NOMO-1 (cell line): ENCODE measurements around the gene ELFN1.

ENCODE experiments used
- DNase-seq, 2 experiments: peaks; one replicate each; lab custom pipeline; 2025; ENCODE audit not compliant: unreplicated experiment in 2 of 2; lab: John Stamatoyannopoulos, UW

ELFN1 gene

GRCh38 chr7:1738511-1738910, 68.4 kb downstream of the ELFN1 start:
- no peak for DNase-seq

GRCh38 chr7:1738956-1739355, 68.9 kb downstream of the ELFN1 start:
- DNase-seq = no peak

DNA sequence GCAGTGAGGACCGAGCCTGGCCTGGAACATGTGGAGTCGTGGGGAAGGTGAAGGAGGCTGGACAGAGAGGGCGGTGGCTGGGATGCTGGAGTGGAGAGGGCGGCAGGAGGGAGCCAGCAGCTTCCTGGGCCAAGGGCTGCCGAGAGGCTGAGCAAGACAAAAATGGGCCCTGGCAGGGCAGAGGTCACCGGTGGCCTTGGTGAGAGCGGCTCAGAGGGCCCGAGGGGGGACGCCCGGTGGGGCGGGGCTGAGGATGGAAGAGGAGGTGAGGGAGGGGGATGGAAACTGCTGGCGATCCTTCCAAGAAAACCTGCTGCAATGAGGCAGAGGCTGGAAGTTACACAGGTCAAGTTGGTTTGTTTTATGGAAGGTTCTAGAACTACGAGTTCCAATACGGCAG, 69.5 kb downstream of the ELFN1 start:
- no peak for DNase-seq

GRCh38 chr7:1740214-1740613, 70.1 kb downstream of the ELFN1 start:
- no peak for DNase-seq

- no peak for DNase-seq
Measured at GRCh38 chr7:1741246-1741645, 71.2 kb downstream of the ELFN1 start.

GRCh38 chr7:1741751-1742554, 71.9 kb downstream of the ELFN1 start:
- DNase-seq = peak; percentile 74 to 76

GRCh38 chr7:1742555-1743303, 72.7 kb downstream of the ELFN1 start:
- DNase-seq = peak; percentile 32 to 42

GRCh38 chr7:1743481-1744230, 73.6 kb downstream of the ELFN1 start:
- no peak for DNase-seq

- no peak for DNase-seq
Measured at GRCh38 chr7:1744296-1745017, 74.4 kb downstream of the ELFN1 start.

DNA sequence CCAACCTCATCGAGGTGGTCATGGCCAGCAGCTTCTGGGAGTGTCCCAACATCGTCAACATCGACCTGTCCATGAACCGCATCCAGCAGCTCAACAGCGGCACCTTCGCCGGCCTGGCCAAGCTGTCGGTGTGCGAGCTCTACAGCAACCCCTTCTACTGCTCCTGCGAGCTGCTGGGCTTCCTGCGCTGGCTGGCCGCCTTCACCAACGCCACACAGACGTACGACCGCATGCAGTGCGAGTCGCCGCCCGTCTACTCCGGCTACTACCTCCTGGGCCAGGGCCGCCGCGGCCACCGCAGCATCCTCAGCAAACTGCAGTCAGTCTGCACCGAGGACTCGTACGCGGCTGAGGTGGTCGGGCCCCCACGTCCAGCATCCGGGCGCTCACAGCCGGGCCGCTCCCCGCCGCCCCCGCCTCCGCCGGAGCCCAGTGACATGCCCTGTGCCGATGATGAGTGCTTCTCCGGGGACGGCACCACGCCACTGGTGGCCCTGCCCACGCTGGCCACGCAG, 75.0 kb downstream of the ELFN1 start:
- no peak for DNase-seq

DNA sequence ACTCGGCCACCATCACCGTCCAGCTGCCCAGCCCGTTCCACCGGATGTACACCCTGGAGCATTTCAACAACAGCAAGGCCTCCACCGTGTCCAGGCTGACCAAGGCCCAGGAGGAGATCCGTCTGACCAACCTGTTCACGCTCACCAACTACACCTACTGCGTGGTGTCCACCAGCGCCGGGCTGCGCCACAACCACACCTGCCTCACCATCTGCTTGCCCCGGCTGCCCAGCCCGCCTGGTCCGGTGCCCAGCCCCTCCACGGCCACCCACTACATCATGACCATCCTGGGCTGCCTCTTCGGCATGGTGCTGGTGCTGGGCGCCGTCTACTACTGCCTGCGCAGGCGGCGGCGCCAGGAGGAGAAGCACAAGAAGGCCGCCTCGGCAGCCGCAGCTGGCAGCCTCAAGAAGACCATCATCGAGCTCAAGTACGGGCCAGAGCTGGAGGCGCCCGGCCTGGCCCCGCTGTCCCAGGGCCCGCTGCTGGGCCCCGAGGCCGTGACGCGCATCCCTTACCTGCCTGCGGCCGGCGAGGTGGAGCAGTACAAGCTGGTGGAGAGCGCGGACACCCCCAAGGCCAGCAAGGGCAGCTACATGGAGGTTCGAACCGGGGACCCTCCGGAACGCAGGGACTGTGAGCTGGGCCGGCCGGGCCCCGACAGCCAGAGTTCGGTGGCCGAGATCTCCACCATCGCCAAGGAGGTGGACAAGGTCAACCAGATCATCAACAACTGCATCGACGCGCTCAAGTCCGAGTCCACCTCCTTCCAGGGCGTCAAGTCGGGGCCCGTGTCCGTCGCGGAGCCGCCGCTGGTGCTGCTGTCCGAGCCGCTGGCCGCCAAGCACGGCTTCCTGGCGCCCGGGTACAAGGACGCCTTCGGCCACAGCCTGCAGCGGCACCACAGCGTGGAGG, 75.8 kb downstream of the ELFN1 start:
- DNase-seq = no peak

- no peak for DNase-seq
Measured at GRCh38 chr7:1746491-1746975, 76.5 kb downstream of the ELFN1 start.

- no peak for DNase-seq
Measured at GRCh38 chr7:1747004-1747801, 77.1 kb downstream of the ELFN1 start.

DNA sequence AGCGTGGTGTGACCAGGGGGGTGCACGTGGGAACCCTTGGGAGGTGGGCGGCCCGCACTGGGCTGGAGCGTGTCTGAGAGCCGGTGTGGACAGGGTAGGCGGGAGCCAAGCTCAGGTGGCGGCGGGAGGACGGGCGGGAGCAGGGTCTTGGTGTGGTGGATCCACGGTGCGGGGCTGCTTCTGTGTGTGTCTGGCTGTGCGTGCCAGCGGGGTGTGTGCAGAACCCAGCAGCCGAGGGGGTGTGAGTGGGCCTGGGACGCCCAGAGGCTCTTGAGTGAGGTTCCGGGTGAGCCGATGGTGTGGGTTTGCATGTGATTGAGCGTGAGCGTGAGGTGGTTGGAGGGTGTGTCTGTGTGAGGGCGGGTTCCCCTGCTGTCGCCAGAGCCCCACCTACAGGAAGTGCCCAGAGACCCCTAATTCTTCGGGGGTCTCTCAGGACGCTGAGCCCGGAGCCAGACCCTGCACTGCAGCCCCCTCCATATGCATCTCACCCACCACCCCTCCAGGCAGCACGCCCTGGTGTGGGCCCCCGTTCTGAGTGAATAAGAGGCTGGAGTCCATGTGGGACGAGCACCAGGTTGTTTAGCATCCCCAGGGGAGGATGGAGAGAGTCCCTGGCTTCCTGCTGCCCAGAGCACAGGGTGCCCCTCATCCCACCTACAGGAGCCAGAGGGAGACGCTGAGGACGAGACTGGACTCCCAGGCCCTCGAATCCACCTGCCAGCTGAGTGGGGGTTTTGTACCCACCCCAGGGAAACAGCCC, 78.2 kb downstream of the ELFN1 start:
- no peak for DNase-seq

GRCh38 chr7:1748839-1749173, 78.7 kb downstream of the ELFN1 start:
- no peak for DNase-seq

GRCh38 chr7:1749351-1749863, 79.3 kb downstream of the ELFN1 start:
- DNase-seq = no peak

DNA sequence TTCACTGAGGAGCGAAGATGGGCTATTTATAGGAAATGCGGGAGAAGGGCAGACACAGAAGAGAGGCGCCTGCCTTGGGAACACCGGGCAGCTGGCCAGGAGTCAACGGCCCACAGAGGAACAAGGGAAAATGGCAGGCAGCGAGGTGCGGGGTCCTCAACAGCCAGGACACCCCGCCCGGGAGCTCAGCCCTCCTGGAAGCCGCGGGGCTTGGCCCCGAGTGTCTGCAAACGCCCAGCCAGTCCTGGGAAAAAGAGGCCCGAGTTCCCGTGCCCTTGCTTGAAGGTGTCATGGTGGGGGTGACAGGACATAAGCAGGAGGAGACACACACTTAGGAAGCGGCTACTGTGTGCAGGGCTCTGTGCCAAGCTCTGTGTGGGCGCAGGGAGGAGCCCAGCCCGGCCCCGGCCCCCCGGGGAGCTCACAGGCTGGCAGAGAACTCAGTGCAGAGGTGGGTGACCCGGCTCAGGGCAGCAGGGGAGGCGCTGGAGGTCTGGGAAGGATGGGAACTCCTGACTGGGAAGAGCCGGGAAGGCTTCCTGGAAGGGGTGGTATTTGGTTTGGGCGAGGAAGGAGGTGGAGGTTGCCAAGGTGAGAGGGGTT, 79.9 kb downstream of the ELFN1 start:
- no peak for DNase-seq
